A673 (cell line): ENCODE data around the gene TEKTIP1. TPM values are rescaled to one million over a fixed set of nuclear protein-coding genes. Genes with fewer than 3 reads are reported as not detected.

Experiments
- BruUV-seq: library from RNA; stranded (reverse); fragments of 400-500 nt; replicated peaks from 2 replicates; lab custom pipeline; 2021; lab: Mats Ljungman, UMichigan
- CTCF ChIA-PET: fragments of 300-600 bp; sonication (Branson Sonifier 250); formaldehyde crosslinking; loops from one replicate; lab custom pipeline; 2022; ENCODE audit warnings: antibody characterized with exemption; lab: Charles Lee
- POLR2A ChIA-PET: fragments of 300-600 bp; sonication (Branson Sonifier 250); formaldehyde crosslinking; loops from one replicate; lab custom pipeline; 2022; ENCODE audit warnings: antibody characterized with exemption; ENCODE audit not compliant: low non-redundant PET; lab: Charles Lee
- DNase-seq: peaks from one replicate; pipeline ENCODE4 v3.0.0-alpha.2; 2015; ENCODE audit warnings: low spot score
- H3K27ac ChIP-seq: fragments of 200-600 bp; sonication (generic); 2 replicates; pipeline ENCODE4 v1.5.1; 2016; ENCODE audit warnings: mixed run types, low read depth, mild to moderate bottlenecking, mixed read lengths, antibody characterized with exemption, low read length; ENCODE audit not compliant: poor library complexity, severe bottlenecking
- H3K27me3 ChIP-seq: fragments of 200-600 bp; sonication (generic); replicated peaks from 2 replicates; pipeline ENCODE4 v1.6.1; 2017; ENCODE audit warnings: mixed run types, low read depth, mild to moderate bottlenecking, mixed read lengths, antibody characterized with exemption, low read length; ENCODE audit not compliant: insufficient read depth, poor library complexity
- H3K36me3 ChIP-seq: fragments of 200-600 bp; sonication (generic); 2 replicates; pipeline ENCODE4 v1.6.1; 2016; ENCODE audit warnings: mixed run types, mild to moderate bottlenecking, mixed read lengths, antibody characterized with exemption, low read length; ENCODE audit not compliant: insufficient read depth, poor library complexity, severe bottlenecking
- H3K4me1 ChIP-seq: fragments of 200-600 bp; sonication (generic); 2 replicates; pipeline ENCODE4 v1.6.1; 2017; ENCODE audit warnings: mixed run types, mild to moderate bottlenecking, mixed read lengths, antibody characterized with exemption, low read length; ENCODE audit not compliant: insufficient read depth, poor library complexity, severe bottlenecking
- H3K4me3 ChIP-seq: fragments of 200-600 bp; sonication (generic); 2 replicates; pipeline ENCODE4 v1.5.1; 2016; ENCODE audit warnings: low read depth, mixed run types, mild to moderate bottlenecking, mixed read lengths, low read length; ENCODE audit not compliant: poor library complexity, severe bottlenecking
- H3K9me3 ChIP-seq: fragments of 200-600 bp; sonication (generic); 2 replicates; pipeline ENCODE4 v1.6.1; 2016; ENCODE audit warnings: mixed run types, low read depth, mild to moderate bottlenecking, mixed read lengths, antibody characterized with exemption, low read length; ENCODE audit not compliant: poor library complexity, severe bottlenecking
- EZH2 ChIP-seq: fragments of 200-600 bp; sonication (generic); IDR thresholded peaks from 2 replicates; pipeline ENCODE4 v1.6.1; 2017; ENCODE audit warnings: borderline replicate concordance, low read depth, mild to moderate bottlenecking, mixed read lengths, antibody characterized with exemption, low read length; ENCODE audit not compliant: poor library complexity, severe bottlenecking
- intact Hi-C: fragments of 100-400 bp; cut with micrococcal nuclease; formaldehyde crosslinking; loops from one replicate; pipeline ENCODE4 v1.10.0; 2022; ENCODE audit not compliant: unreplicated experiment
- total RNA-seq: library from RNA; stranded (reverse); gene quantifications from 2 replicates; pipeline ENCODE4 v1.2.3, GENCODE V29; 2021
- TF ChIP-seq, protein P1 (sequence below): fragments of 300-800, 200-600 bp; sonication (generic); conservative IDR thresholded peaks from 2 replicates; pipeline ENCODE4 v1.5.1; 2017; ENCODE audit warnings: low read depth, mild to moderate bottlenecking, antibody characterized with exemption, low read length, moderate library complexity, mixed read lengths

TEKTIP1 gene
- total RNA-seq, 1 experiment from 2014 or later, result 4.2 TPM

DNA sequence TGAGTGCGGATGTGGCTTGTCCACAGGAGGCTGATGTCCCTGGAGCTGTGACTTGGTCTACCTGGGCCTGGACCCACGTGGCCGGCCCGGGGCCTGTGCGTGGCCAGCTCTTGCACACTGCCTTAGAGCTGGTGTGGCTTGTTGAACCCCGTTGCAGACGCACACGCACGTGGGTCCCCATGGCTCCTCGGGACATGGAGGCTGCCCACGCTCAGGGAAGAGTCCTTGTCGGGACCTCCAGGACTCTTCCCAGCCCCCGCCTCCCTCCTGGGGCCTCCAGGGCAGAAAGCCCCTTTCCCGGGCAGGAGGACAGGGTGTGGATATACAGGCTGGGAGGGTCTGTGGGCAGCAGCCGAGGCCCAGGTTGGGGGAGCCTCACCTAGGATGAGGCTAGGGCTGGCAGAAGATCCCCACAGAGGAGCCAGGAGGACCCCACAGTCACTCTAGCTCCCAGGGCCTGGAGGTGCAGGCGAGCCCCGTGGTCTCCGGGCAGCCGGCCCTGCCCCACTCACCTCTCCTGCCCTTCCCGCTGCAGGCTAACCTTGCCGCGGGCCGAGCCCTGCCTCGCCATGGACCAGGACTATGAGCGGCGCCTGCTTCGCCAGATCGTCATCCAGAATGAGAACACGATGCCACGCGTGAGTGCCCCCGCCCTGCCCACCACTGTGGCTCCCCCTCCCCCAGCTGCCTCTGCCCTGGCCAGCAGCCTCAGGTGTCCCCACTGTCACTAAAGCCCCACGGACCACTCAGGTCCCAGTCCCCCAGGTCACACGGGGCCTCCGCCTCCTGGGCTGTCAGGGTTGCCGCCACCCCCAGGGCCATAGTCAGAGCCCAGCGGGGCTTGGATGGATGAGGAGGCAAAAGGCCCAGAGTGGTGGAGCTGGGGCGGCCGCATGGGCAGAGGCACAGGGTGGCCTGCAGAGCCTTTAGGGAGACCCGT is 16.3 kb upstream of the TEKTIP1 start:
- Histone ChIP-seq H3K36me3 (peaks cover 41% of the 10 kb centered on the region), H3K4me1 (no peaks in the 10 kb centered on the region), H3K27ac (no peak overlapping the region), H3K9me3 (no peaks in the 10 kb centered on the region), H3K4me3 (no peak overlapping the region), H3K27me3 (no peaks in the 10 kb centered on the region)
- ChIA-PET POLR2A (no interaction called here), CTCF (no interaction called here)
- intact Hi-C loops, result no loop called here
- DNase-seq, result no peak
- no peak for TF ChIP-seq EZH2
- TF ChIP-seq, protein P1, sequence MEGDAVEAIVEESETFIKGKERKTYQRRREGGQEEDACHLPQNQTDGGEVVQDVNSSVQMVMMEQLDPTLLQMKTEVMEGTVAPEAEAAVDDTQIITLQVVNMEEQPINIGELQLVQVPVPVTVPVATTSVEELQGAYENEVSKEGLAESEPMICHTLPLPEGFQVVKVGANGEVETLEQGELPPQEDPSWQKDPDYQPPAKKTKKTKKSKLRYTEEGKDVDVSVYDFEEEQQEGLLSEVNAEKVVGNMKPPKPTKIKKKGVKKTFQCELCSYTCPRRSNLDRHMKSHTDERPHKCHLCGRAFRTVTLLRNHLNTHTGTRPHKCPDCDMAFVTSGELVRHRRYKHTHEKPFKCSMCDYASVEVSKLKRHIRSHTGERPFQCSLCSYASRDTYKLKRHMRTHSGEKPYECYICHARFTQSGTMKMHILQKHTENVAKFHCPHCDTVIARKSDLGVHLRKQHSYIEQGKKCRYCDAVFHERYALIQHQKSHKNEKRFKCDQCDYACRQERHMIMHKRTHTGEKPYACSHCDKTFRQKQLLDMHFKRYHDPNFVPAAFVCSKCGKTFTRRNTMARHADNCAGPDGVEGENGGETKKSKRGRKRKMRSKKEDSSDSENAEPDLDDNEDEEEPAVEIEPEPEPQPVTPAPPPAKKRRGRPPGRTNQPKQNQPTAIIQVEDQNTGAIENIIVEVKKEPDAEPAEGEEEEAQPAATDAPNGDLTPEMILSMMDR, result no peak
- BruUV-seq, result no TSS peak

DNA sequence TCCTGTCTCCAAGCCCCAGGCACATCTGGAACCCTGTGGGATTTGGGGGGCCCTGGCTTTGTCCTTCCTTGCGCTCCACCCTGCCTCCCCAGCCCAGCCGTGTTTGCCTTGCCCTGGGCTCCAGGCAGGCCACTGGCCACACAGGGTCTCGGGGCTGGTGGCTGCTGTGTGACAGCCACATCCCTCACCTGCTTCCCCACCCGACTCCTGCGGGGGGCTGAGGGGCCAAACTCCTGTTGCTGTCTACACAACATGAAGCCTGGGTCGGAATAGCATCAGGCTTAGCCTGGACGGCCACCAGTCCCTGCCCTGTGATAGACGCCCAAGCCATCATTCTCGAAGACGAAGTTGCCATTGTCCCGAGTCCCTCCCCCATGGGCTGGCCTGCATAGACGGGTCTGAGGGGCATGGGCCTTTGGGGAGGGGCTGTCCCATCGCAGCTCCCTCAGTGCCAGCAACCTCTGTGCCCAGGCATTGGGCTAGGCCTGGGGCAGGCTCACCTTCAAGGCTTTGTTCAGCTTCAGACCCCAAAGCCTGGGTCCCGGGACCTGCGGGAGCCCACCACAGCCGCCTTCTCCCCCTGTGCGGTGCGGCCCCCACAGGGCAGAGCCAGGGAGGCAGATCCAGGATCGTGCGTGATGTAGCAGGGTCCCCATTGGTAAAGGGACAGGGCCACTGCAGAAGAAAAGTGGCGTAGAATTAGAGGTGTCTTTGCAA is 15.5 kb upstream of the TEKTIP1 start:
- no peak for DNase-seq
- intact Hi-C loops, result no loop called here
- Histone ChIP-seq H3K4me3 (no peak overlapping the region), H3K27ac (no peak overlapping the region), H3K9me3 (no peaks in the 10 kb centered on the region), H3K4me1 (no peaks in the 10 kb centered on the region), H3K27me3 (no peaks in the 10 kb centered on the region), H3K36me3 (peaks cover 46% of the 10 kb centered on the region)
- no TSS peak for BruUV-seq
- ChIA-PET CTCF (no interaction called here), POLR2A (no interaction called here)
- TF ChIP-seq, protein P1, result no peak
- no peak for TF ChIP-seq EZH2

DNA sequence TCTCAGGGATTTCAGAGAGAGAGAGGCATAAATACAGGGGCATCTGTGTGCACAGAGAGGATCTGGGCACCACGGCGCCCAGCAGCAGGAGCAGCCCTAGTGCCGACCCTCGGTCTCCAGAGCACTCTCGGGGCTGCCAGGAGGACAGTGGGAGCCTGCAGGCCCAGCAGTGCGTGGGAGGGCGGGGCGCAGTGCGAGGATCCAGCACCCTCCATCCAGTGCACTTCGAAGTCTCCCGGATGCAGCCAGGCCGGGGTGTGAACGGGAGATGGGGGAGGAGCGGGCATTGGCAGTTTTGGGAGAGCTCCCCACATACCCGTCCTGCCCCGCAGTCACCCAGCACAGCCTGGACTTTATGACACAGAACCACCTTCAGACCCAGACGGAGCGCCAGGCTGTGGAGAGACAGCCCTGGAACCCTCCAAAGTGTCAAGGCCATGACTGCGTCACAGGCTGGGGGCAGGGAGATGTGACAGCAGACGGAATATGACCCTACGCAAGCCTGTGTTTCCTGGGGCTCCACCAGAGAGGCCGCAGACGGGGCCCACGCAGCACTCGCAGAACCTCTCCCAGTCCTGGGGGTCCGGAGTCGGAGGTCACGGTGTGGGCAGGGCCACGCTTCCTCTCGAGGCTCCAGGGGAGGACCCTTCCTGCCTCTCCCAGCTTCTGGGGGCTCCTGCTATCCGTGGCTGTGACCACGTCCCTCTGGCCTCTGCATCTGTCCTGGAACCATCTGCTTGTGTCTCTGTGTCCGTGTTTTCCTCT is 14.7 kb upstream of the TEKTIP1 start:
- intact Hi-C loops, result no loop called here
- H3K27ac ChIP-seq, result no peak overlapping the region
- no peak overlapping the region for H3K4me3 ChIP-seq
- CTCF ChIA-PET, result no interaction called here
- peaks cover 46% of the 10 kb centered on the region for H3K36me3 ChIP-seq
- POLR2A ChIA-PET, result no interaction called here
- TF ChIP-seq EZH2, result no peak
- TF ChIP-seq, protein P1, result no peak
- H3K4me1 ChIP-seq, result no peaks in the 10 kb centered on the region
- no peaks in the 10 kb centered on the region for H3K27me3 ChIP-seq
- DNase-seq, result no peak
- no TSS peak for BruUV-seq
- no peaks in the 10 kb centered on the region for H3K9me3 ChIP-seq
